Measurements from ENCODE around the gene SFT2D1. TPM values are rescaled to one million over a fixed set of nuclear protein-coding genes. Genes with fewer than 3 reads are reported as not detected.

Gene SFT2D1
- polyA plus RNA-seq, 3 donors: 65.4 to 68.2 (median 68.1) TPM

- DNase-seq (ENCODE audit: low read depth in 3 of 3, low spot score in 2 of 3): no peak
Measured at GRCh38 chr6:166308769-166309589, 33.4 kb downstream of the SFT2D1 start.

DNA sequence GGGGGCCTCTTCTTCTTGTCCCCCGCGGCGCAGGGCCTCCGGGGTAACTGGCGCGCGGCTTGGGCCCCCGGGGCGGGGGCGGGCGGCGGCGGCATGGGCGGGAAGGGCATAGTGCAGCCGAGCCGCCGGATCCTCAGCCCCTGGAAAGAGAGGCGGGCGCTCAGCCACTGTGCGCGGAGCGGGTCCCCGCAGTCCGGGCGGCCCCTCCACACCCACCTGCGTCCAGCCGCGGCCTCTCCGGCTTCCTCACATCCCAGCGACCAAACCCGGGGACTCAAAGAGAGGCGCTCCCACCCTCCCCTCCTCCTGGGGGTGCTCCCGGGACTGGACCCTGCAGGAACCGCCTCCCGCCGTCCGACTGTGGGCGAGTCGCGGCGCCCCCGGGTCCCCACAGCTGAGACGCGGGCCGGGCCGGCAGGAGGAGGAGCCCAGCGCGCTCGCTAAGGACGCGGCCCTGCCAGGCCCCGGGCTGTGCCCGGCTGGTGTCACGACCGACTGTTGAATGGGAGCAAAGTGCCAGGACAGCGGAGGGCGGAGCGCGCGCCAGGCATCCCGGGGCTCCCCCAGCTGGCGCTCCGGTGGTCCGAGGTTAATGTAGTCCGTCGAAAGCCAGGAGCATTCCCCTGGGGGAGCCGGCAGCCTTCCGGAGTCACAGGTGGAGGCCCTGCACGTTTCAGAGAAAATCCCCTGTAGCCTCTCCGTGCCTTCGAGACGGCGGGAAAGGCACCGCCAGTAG lies 34.1 kb downstream of the SFT2D1 start, which contains the start of gene PRR18:
TSS of gene PRR18 (minus strand) at position 360 of the 736 bp plus-strand sequence. CDS start at position 110, 250 bp downstream.
- DNase-seq (ENCODE audit: low read depth in 3 of 3, low spot score in 2 of 3): no peak

DNA sequence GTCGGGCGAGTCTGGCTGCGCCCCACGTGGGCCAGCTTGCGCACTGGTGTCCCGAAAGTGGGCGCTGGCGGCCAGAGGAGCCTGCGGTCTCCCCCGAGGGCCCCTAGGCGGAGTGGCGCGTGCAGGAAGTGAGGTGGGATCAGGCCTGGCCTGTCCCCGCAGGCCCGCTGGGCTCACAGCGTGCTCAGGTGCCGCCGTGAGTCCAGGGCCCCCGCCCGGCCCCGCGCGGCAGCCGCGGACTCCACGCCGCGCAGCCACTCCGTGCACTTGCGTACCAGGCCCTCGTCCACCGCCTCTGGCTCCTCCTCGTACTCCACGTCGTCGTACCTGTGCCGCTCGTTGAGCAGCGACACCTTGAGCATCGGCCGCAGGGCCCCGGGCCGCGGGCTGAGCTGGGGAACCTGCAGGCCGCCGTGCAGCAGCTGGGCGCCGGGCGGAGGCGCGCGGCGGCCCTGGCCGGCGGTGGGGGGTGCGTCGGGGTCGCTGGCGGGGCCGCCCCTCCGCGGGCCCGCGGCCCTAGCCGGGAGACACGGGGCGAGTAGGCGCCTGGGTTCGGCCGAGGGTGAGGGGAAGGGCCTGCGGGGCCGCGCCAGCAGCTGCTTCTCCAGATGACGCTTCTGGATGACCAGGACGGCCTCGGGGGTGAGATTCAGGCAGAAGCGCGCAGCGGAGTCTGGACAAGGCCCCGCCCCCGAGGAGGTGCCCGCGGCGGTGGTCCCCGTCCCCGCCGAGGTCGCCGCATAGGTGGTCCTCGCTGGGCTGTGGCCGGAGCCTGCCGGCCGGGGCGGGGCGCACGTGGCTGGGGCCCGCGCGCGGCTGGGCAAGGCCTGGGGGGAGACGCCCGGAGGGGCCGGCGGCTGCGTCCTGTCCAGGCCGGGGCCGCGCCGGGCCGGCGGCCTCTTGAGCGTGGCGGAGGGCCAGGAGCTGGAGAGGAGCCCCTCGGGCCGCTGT lies 35.0 kb downstream of the SFT2D1 start:
- no peak for DNase-seq (ENCODE audit: low read depth in 3 of 3, low spot score in 2 of 3)

DNA sequence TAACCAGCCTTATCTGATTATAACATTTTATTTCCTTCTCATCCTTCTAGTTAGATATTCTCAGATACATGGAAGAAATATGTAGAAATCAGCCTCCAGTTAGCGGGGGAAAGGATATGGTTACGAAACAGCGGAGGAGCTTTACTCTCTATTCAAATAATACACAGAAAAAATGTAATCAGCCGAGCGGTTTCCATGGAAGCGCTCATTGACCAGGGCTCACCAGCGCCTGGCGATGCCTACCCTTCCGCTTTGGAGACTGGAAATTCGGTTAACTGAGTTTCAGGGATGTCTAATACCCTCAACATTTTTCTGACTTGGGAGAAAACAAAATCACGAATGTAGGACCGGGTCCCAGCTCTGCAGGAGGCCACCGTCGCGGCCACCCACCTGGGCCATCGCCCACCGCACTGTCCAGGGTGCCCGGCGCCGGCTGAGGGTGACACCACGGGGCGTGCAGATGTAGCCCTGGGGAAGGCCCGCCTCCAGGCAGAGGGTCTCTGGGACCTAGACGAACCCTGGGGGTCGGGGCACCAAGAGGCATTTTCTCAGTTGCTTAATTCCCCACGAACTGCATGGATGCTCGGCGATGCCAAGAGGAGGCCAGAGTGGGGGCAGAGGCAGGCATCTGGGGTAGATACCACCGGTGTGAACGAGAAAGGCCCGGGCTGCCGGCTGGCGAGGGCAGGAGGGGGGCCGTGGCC lies 35.8 kb downstream of the SFT2D1 start:
- DNase-seq (ENCODE audit: low read depth in 3 of 3, low spot score in 2 of 3): no peak

GRCh38 chr6:166305562-166306117 lies 36.7 kb downstream of the SFT2D1 start:
- DNase-seq (ENCODE audit: low read depth in 3 of 3, low spot score in 2 of 3): no peak

- DNase-seq (ENCODE audit: low read depth in 3 of 3, low spot score in 2 of 3): no peak
Measured at GRCh38 chr6:166304106-166304505, 38.2 kb downstream of the SFT2D1 start.

- DNase-seq (ENCODE audit: low read depth in 3 of 3, low spot score in 2 of 3): no peak
Measured at GRCh38 chr6:166301611-166302529, 40.5 kb downstream of the SFT2D1 start.

DNA sequence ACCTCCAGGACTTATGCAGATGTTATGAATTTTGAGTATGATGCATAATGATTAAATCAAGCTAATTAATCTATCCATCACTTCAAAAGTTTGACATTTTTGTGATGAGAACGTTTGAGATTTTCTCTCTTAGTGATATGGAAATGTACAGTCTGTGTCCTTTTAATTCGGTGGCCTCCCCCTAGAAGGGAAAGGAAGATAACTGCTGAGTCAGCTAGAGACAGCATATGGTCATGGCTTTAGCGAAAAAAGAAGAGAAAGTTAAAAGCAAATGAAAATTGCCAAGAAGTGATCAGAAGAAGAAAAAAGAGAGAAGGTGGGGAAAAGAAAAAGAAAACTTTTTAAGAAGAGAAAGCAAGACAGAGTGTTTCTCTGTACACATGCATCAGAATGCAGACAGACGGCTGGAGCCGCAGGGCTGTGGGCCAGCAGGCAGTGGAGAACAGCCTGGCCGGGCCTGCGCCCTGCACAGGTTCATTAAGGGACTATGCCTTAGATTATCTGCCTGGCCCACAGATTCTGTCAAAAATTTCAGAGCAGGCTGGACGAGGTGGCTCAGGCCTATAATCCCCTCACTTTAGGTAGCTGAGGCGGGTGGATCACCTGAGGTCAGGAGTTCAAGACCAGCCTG lies 41.9 kb downstream of the SFT2D1 start:
- DNase-seq (ENCODE audit: low read depth in 3 of 3, low spot score in 2 of 3): no peak

- DNase-seq (ENCODE audit: low read depth in 3 of 3, low spot score in 2 of 3): no peak
Measured at GRCh38 chr6:166297606-166298005, 44.7 kb downstream of the SFT2D1 start.

DNA sequence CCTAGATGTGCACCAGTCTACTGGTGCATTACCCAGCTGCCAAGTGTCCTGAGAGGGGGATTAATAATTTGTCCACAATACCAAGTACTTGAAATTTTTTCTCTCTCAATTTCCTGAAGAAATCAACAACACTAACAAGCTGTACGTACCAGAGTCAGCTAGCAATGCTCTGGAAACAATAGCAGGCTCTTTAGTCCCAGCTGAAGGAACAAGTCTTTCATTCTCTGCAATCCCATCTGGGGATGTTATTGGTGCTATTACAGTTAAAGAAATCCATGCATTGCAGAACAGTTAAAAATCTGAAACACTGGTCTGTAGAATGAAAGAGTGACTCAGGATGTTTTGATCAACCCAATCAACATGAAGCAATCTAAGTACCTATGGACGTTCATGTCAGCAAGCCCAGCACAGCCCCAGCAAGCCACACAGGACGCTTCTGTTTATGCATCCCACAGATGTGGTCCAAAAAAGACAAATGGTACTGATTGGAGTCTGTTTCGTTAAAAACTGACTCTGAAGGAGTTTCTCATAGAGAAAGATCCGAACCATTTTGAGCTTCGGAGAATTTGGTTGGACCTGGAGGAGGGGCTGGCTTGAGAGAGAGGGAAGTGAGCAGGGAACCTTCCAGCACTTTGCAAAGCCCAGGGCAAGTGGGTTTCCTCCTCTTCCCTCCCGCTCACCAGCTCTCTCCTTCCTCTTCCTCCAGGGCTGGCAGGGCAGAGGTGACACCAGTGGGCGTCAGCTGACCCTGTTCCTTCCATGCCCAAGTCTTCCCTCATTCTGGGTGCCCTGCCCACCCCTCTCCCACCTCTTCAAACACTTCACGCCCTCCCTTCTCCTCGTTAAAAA lies 46.1 kb downstream of the SFT2D1 start:
- DNase-seq (ENCODE audit: low read depth in 3 of 3, low spot score in 2 of 3): no peak

DNA sequence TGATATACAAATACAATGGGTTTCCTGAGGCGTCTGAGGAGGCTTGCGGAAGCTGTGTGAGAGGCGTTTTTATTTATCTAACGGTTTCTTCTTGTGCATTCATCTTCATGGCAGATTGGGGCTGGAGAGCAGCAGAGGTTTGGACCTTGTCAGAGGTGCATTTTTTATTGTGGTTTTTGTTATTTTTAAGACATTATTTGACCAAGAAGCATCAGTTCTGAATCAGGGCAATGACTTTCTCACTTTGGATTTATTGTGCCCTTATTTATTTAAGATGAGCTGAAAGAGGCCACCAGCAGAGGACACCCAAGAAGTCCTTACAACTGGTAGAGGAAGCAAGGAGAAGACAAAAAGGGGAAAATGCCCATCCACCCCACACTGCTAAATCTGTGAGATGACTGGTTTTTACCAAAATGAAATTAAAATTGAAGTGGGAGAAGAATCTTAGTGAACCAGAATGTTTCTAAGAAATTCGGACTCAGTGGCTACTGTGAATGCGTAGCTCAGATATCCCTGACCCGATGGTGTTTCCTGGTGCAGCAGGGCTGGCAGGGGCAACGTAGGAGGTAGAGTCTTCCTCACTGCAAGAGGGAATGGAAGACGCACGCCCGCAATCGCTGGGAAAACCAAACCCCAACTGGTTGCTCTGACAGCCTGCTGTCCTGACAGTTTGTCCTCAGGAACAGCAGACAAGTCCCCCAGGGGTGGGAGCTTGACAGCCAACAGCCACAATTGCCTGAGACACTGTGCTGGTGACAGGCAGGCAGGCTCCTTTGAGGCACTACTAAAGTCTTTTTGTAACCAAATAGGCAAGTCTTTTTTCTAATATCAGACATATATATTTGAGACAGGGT lies 48.4 kb downstream of the SFT2D1 start:
- no peak for DNase-seq (ENCODE audit: low read depth in 3 of 3, low spot score in 2 of 3)

GRCh38 chr6:166289207-166290060 lies 52.9 kb downstream of the SFT2D1 start:
- DNase-seq (ENCODE audit: low read depth in 3 of 3, low spot score in 2 of 3): no peak

DNA sequence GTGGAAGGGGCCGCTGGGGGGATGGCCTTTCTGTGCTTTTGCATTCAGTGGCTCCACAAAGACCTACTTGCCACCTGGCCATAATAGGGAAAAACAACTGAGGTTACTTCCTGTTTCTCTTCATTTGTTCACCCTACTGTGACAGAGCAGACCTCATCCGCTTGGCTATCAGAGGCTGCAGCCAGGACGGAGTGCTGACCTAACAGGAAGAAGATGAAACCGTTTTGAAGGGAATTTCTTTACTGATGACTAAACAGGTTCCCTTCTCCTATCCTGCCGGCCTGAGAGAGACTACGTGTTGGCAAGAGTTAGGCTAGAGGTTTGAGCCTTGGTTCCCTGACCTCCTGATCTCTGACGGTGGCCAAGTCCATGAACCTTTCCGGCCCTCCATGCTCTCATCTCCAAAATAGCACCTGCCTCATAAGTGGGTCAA lies 55.5 kb downstream of the SFT2D1 start:
- no peak for DNase-seq (ENCODE audit: low read depth in 3 of 3, low spot score in 2 of 3)

DNA sequence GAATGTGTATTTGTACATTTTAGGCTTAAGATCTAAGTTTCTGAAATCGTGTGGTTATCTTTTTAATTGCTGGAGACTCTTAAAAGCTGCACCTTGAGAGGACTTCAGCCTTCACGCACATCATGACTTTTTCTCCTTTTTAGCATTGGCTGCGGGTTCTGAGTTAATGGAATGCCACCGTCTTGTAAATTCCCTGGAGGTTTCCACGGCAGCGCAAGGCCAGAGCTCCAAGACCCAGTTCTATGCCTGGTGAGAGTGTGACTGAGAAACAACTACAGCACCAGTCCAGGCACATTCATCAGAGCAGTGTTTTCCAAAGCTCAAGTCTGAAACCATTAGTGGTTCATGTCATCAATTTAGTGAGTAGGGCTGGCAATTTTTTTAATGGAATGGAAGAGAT lies 57.1 kb downstream of the SFT2D1 start:
- DNase-seq (ENCODE audit: low read depth in 3 of 3, low spot score in 2 of 3): no peak

GRCh38 chr6:166284640-166285039 lies 57.7 kb downstream of the SFT2D1 start:
- DNase-seq (ENCODE audit: low read depth in 3 of 3, low spot score in 2 of 3): no peak
